Fibroblast of peridontal ligament (primary cell): ENCODE data around the gene HDDC3.
"Not testable (repeated sequence)": the region's sequence is repeated elsewhere in the genome, so short reads cannot be mapped to it uniquely, and the experiment has no call there.

Experiments
- DNase-seq: peaks from one replicate; pipeline ENCODE4 v3.0.0-alpha.2; 2010; ENCODE audit errors: extremely low read depth

Gene HDDC3

GRCh38 chr15:90930861-90931574 is 1.3 kb downstream of the HDDC3 start:
- DNase-seq: no peak

GRCh38 chr15:90929246-90930019 is 2.9 kb downstream of the HDDC3 start:
- no peak for DNase-seq

GRCh38 chr15:90928106-90928505 is 4.2 kb downstream of the HDDC3 start:
- DNase-seq: not testable (repeated sequence)

GRCh38 chr15:90926766-90927165 is 5.6 kb downstream of the HDDC3 start:
- DNase-seq: not testable (repeated sequence)

- no peak for DNase-seq
These were observed 8.0 kb downstream of the HDDC3 start for GRCh38 chr15:90924375-90924774.

- DNase-seq: not testable (repeated sequence)
These were observed 9.5 kb downstream of the HDDC3 start for GRCh38 chr15:90922712-90923322.

GRCh38 chr15:90921887-90922286 is 10.5 kb downstream of the HDDC3 start:
- DNase-seq: no peak

GRCh38 chr15:90918835-90919234 is 13.5 kb downstream of the HDDC3 start:
- DNase-seq: no peak

- DNase-seq: no peak
These were observed 14.1 kb downstream of the HDDC3 start for GRCh38 chr15:90918034-90918788.

GRCh38 chr15:90917569-90917968 is 14.8 kb downstream of the HDDC3 start:
- no peak for DNase-seq

GRCh38 chr15:90916461-90916860 is 15.9 kb downstream of the HDDC3 start:
- no peak for DNase-seq

- DNase-seq: no peak
These were observed 16.4 kb downstream of the HDDC3 start for GRCh38 chr15:90915808-90916440.

- DNase-seq: no peak
These were observed 17.0 kb downstream of the HDDC3 start for GRCh38 chr15:90915216-90915807.

GRCh38 chr15:90914305-90915080 is 17.9 kb downstream of the HDDC3 start:
- DNase-seq: no peak

- DNase-seq: no peak
These were observed 18.9 kb downstream of the HDDC3 start for GRCh38 chr15:90913398-90913944.

GRCh38 chr15:90912770-90913075 is 19.6 kb downstream of the HDDC3 start:
- DNase-seq: no peak

GRCh38 chr15:90911906-90912769 is 20.2 kb downstream of the HDDC3 start:
- no peak for DNase-seq

- DNase-seq: no peak
These were observed 21.1 kb downstream of the HDDC3 start for GRCh38 chr15:90911302-90911623.
